Erythroblast (primary cell): Measurements from ENCODE around the gene NBEA.
A peak's percentile ranks its signal among the peaks of the same experiment; 100 is the strongest.

Experiments used
- DNase-seq, 2 experiments: peaks; one replicate each; lab custom pipeline; 2025; lab: John Stamatoyannopoulos, UW
- GATA1 ChIP-seq: IDR thresholded peaks from 2 replicates; pipeline ENCODE4 v1.6.1; 2011; ENCODE audit warnings: low read depth, mild to moderate bottlenecking, control low read depth, low read length, moderate library complexity
- POLR2A ChIP-seq: IDR thresholded peaks from 2 replicates; pipeline ENCODE4 v1.6.1; 2011; ENCODE audit warnings: mild to moderate bottlenecking, low read length

The NBEA gene

GRCh38 chr13:35484384-35484783 lies 542.3 kb downstream of the NBEA start:
- no peak for DNase-seq
- TF ChIP-seq POLR2A (no peak), GATA1 (no peak)

GRCh38 chr13:35485424-35485823 lies 543.4 kb downstream of the NBEA start:
- TF ChIP-seq POLR2A = no peak
- no peak for TF ChIP-seq GATA1

GRCh38 chr13:35489050-35489449 lies 547.0 kb downstream of the NBEA start:
- TF ChIP-seq GATA1 (no peak), POLR2A (no peak)
- DNase-seq = no peak

More at GRCh38 chr13:35485424-35485823, 543.4 kb downstream of the NBEA start:
- no peak for DNase-seq

- TF ChIP-seq POLR2A (no peak), GATA1 (no peak)
- DNase-seq = no peak
These were observed 553.9 kb downstream of the NBEA start for GRCh38 chr13:35496006-35496405.

GRCh38 chr13:35496761-35497386 lies 554.8 kb downstream of the NBEA start:
- DNase-seq = no peak
- no peak for TF ChIP-seq POLR2A
- no peak for TF ChIP-seq GATA1

- DNase-seq = no peak
- TF ChIP-seq POLR2A (no peak), GATA1 (no peak)
These were observed 556.2 kb downstream of the NBEA start for GRCh38 chr13:35498231-35498630.

GRCh38 chr13:35499196-35499662 lies 557.2 kb downstream of the NBEA start:
- no peak for DNase-seq
- no peak for TF ChIP-seq GATA1
- no peak for TF ChIP-seq POLR2A

- no peak for TF ChIP-seq POLR2A
- no peak for TF ChIP-seq GATA1
- no peak for DNase-seq
These were observed 557.6 kb downstream of the NBEA start for GRCh38 chr13:35499676-35500075.

GRCh38 chr13:35500144-35500543 lies 558.1 kb downstream of the NBEA start:
- TF ChIP-seq GATA1 = no peak
- no peak for TF ChIP-seq POLR2A
- DNase-seq = no peak

- TF ChIP-seq GATA1 (no peak), POLR2A (no peak)
- no peak for DNase-seq
These were observed 559.7 kb downstream of the NBEA start for GRCh38 chr13:35501661-35502235.

GRCh38 chr13:35502456-35502855 lies 560.4 kb downstream of the NBEA start:
- no peak for DNase-seq
- TF ChIP-seq POLR2A (no peak), GATA1 (no peak)

- peak; percentile 17 to 61 for DNase-seq
- TF ChIP-seq GATA1 = no peak
- TF ChIP-seq POLR2A = no peak
These were observed 570.3 kb downstream of the NBEA start for GRCh38 chr13:35512271-35512920.

GRCh38 chr13:35514061-35514477 lies 572.0 kb downstream of the NBEA start:
- DNase-seq = no peak
- TF ChIP-seq GATA1 (no peak), POLR2A (no peak)

GRCh38 chr13:35514801-35515502 lies 572.9 kb downstream of the NBEA start:
- no peak for DNase-seq
- TF ChIP-seq POLR2A (no peak), GATA1 (no peak)
